HTR-8/SVneo (cell line): ENCODE data around the gene PIKFYVE.
"Not testable (repeated sequence)": the region's sequence is repeated elsewhere in the genome, so short reads cannot be mapped to it uniquely, and the experiment has no call there.

ENCODE experiments used
- DNase-seq: peaks from one replicate; pipeline ENCODE4 v3.0.0; 2011; ENCODE audit warnings: low spot score, mixed read lengths; ENCODE audit not compliant: insufficient read length
- FAIRE-seq: peaks from 2 replicates; lab custom pipeline; 2011; peaks lifted over from hg19 to GRCh38; lab: Jason Lieb, UNC

Gene PIKFYVE

DNA sequence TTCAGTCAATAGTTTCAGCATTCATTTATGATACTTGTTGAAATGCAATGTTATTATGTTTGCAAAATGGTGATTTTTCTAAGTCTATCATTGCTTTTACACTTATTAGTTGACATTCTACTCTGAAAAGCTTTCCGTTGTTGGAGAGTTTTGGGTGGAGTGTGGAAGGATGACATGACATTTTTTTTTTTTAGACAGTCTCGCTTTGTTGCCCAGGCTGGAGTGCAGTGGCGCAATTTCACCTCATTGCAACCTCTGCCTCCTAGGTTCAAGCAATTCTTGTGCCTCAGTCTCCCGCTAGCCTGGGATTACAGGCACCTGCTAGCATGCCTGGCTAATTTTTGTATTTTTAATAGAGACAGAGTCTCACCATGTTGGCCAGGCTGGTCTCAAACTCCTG is 29.8 kb downstream of the PIKFYVE start:
- no peak for FAIRE-seq
- DNase-seq = no peak

GRCh38 chr2:208296610-208297009 is 30.6 kb downstream of the PIKFYVE start:
- FAIRE-seq (no peak), DNase-seq (no peak)

DNA sequence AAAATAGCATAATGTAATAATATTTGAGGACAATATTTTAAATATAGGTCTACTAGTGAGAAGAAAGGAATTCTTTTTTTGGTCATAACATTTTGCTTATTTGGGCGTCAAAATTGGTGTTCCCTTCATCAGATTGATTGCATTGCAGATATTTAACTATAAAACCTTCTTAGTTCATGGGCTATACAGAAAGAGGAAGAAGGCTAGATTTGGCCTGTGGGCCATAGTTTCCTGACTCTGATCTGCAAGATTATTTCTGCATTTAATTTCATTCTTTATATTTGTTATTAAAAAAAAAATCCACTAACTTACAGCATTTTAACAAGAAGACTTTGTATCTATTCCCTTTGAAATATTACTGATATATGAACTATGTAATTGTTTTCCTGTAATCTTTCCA is 31.9 kb downstream of the PIKFYVE start:
- FAIRE-seq (no peak), DNase-seq (no peak)

GRCh38 chr2:208300847-208301618 is 35.0 kb downstream of the PIKFYVE start:
- DNase-seq = no peak
- no peak for FAIRE-seq

GRCh38 chr2:208304157-208304556 is 38.1 kb downstream of the PIKFYVE start:
- DNase-seq = no peak
- no peak for FAIRE-seq

GRCh38 chr2:208304695-208305094 is 38.6 kb downstream of the PIKFYVE start:
- FAIRE-seq (no peak), DNase-seq (no peak)

GRCh38 chr2:208306291-208306690 is 40.2 kb downstream of the PIKFYVE start:
- no peak for FAIRE-seq
- no peak for DNase-seq

GRCh38 chr2:208311321-208311720 is 45.3 kb downstream of the PIKFYVE start:
- FAIRE-seq (no peak), DNase-seq (no peak)

DNA sequence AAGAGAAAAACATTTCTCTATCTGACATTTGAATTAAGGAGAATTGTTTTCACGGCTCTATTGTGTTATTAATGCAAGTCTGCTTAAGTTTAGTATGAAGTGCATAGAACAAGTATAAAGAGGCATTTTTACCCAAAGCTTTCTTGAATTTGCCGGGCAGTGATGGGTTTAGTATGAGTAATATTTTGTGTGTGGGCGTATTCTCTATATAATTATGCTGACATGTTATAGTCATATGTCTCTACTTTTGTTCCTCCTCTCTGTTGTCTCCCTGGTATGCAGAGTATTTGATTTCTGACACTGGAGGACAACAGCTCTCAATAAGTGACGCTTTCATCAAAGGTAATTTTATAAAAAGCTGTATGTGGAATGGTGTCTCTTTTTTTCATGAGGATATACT is 45.9 kb downstream of the PIKFYVE start:
- FAIRE-seq = no peak
- DNase-seq = no peak

DNA sequence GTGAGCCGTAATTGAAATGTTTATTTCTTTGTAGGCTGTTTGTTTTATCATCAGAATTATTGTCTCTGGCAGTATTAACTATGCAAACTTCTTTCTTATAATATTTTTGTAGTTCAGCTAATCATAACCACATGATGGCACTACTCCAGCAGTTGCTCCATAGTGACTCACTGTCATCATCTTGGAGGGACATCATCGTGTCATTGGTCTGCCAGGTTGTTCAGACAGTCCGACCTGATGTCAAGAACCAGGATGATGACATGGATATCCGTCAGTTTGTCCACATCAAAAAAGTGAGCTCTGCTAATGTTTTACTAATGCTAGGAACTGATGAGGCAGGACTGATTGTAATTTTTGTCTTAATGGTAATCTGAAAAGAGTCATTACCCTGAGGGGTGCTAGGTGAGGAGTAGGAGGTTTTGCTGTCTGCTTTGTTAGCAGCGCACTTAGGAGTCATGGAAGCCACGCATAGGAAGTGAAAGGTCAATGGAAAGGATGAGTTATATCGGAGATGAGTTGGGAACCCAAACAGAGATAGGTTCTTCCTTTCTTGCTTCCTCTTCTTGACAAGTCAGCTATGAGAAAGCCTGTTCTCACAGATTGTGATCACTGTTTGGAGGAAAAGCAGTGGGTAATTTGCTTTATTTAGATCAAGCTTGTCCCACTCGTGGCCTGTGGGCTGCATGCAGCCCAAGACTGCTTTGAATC is 49.2 kb downstream of the PIKFYVE start:
- FAIRE-seq (no peak), DNase-seq (no peak)

- no peak for DNase-seq
- FAIRE-seq = no peak
Measured at GRCh38 chr2:208318127-208318526, 52.1 kb downstream of the PIKFYVE start.

DNA sequence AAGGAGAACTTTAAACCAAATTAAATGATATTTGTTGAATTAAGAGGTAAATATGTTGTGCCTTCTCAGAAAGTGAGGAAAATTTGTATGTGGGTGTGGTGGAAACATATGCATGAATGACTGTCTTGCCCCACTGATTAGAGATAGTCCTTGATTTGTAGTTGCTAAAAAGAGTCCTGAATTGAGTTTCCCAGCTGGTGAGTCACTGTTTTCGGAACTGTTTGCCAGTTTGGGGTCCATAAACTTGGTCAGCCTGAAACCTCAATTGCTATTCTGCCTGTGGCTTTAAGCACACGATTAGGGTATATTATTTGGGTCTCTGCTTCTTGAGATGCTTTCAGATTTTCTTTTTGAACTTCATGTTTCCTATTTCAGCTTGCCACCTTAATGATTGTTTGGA is 53.3 kb downstream of the PIKFYVE start:
- DNase-seq (no peak), FAIRE-seq (no peak)

- DNase-seq = no peak
- FAIRE-seq = no peak
Measured at GRCh38 chr2:208320686-208321085, 54.6 kb downstream of the PIKFYVE start.

DNA sequence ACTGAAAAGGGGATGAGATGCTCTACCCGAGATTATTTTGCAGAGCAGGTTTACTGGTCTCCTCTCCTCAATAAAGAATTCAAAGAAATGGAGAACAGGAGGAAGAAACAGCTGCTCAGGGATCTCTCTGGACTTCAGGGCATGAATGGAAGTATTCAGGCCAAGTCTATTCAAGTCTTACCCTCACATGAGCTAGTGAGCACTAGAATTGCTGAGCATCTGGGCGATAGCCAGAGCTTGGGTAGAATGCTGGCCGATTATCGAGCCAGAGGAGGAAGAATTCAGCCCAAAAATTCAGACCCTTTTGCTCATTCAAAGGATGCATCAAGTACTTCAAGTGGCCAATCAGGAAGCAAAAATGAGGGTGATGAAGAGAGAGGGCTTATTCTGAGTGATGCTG is 60.0 kb downstream of the PIKFYVE start:
- no peak for DNase-seq
- FAIRE-seq = no peak

DNA sequence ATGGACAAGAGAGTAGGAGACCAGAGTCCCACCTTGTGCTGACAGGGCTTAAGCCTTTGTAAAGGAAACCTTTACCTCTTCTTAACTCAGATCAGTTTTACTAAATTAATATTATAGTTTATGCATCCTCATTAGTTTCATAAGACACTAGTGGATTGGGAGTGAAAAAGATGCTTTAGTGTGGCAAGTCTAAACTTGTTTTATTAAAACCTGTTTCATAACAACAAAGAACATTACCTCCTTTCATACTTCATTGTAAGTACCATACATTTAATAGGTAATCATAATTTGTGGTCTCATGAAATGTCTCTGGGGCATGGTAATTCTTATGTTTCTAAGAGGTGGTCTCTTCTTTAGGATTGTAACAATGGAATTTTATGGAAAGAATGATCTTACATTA is 63.4 kb downstream of the PIKFYVE start:
- no peak for DNase-seq
- FAIRE-seq = no peak

- DNase-seq (no peak), FAIRE-seq (no peak)
Measured at GRCh38 chr2:208334230-208334629, 68.2 kb downstream of the PIKFYVE start.

- DNase-seq = no peak
- no peak for FAIRE-seq
Measured at GRCh38 chr2:208346756-208347155, 80.7 kb downstream of the PIKFYVE start.

GRCh38 chr2:208350610-208351009 is 84.6 kb downstream of the PIKFYVE start:
- no peak for DNase-seq
- no peak for FAIRE-seq

DNA sequence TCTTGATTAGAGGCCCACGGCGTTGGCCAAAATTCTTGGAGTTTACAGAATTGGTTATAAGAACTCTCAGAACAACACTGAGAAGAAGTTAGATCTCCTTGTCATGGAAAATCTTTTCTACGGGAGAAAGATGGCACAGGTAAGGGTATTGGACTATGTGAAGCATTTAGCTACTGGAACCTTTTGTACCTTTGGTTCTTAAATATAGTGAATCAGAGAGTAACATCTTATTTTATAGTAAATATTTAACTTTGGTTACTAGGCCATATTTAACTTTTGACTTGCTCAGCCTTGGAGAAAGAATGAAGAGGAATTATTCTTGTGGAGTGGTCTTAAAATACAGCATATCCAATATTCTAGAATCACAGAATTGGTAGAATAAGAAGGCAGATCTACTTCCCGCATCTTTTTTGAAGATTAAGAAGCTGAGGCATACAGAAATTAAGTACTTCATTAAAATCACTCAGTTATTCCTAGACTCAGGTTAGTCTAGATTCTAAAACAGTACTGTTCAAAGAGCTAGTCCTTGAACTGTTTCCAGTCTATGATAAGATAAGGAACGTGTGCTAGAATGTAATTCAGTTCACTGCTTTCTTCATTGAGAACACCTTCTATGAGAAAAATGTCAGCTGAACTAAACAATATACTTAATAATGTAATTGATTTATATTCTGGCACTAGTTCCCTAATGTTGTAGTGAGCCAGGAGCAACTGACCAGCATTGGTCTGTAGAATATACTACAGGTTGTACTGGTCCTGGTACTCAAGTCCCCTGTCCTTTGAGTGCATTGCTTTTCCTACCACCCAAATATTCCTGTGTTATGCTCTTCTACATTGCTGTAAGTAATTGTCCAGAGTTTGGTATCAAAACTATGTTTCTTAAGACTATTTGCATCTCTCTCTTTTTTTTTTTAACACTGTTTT is 86.9 kb downstream of the PIKFYVE start:
- DNase-seq = no peak
- no peak for FAIRE-seq

DNA sequence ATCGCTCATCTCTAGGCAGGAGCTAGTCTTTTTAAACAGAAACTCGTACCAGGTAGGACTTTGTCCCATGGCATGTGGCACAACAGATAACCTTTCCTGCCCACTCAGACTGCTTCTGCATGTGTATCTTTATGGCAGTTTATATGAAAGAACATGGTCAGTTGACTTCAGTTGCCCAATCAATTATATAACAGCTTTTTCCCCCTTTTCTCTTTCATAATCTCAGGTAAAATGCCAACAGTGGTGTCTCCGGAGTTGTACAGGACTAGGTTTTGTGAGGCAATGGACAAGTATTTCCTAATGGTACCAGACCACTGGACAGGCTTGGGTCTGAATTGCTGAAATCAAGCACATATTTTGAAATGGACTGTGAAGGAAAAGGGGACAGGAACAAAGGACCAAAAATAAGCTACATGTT is 88.9 kb downstream of the PIKFYVE start:
- DNase-seq = no peak
- FAIRE-seq = no peak

GRCh38 chr2:208356420-208356819 is 90.4 kb downstream of the PIKFYVE start:
- DNase-seq, FAIRE-seq: not testable (repeated sequence)
